Ramos (cell line): ENCODE measurements around the gene ATRX.
"Not testable (repeated sequence)": the region's sequence is repeated elsewhere in the genome, so short reads cannot be mapped to it uniquely, and the experiment has no call there.

ENCODE experiments used
- in situ Hi-C: fragments of 300-500 bp; cut with MboI; formaldehyde crosslinking; loops from one replicate; pipeline ENCODE4 v1.14.3; 2022; ENCODE audit warnings: low sequenced_read_pairs; ENCODE audit not compliant: unreplicated experiment

ATRX gene

GRCh38 chrX:77742788-77743476, 43.1 kb downstream of the ATRX start:
- in situ Hi-C loops = no loop called here

DNA sequence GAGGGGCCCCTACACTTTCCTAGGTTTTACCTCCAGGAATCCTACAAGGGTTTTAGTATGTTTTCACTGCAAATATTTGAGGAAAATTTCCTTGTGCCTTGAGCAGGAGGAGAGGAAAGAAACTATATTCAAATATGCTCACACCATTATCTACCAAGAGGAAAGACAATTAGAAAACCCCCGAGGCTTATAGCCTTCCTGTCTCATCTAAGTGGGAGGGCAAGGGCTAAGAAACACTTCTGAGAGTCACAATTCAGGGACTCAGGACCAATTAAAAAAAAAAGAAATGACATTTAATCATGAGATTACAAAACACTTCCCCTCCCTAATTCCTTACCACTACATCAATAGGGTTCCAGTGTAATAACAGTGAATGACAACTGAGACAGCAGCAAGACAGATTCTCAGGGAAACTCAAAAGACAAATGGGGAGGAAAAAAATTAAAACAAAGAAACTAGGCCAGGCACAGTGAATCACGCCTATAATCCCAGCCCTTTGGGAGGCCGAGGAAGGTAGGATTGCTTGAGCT, 45.6 kb downstream of the ATRX start:
- in situ Hi-C loops = no loop called here

GRCh38 chrX:77733342-77733741, 52.7 kb downstream of the ATRX start:
- in situ Hi-C loops = no loop called here

DNA sequence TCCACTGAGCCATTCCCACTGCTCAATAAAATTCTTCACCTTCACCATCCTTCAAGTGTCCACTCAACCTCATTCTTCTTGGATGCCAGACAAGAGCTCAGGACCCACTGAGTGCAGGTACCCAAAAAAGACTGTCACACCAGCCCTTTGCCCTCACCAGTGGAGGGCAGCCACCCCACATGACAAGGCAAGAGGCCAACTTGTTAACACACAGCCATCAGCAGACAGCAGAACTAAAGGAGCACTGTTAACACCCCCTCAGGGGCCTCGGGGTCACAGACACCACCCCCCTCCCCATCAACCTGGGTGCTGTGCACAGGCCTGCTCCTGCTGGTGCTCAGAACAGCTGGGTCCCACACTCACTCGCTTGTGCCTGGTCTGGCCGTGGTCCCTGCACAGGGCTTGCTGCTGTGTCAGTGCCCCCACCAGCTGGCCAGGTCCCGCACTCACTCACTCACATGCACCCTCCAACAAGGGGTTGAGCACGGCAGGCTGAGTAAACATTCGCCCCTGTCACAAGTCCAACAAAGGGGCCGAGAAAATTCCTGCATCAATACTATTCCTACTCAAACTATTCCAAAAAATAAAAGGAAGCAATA, 54.1 kb downstream of the ATRX start:
- in situ Hi-C loops = no loop called here

DNA sequence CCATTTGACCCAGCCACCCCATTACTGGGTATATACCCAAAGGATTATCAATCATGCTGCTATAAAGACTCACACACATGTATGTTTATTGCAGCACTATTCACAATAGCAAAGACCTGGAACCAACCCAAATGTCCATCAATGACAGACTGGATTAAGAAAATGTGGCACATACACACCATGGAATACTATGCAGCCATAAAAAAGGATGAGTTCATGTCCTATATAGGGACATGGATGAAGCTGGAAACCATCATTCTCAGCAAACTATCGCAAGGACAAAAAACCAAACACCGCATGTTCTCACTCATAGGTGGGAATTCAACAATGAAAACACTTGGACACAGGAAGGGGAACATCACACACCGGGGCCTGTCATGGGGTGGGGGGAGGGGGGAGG, 59.9 kb downstream of the ATRX start:
- in situ Hi-C loops = not testable (repeated sequence)

GRCh38 chrX:77723681-77724080, 62.3 kb downstream of the ATRX start:
- in situ Hi-C loops = no loop called here

DNA sequence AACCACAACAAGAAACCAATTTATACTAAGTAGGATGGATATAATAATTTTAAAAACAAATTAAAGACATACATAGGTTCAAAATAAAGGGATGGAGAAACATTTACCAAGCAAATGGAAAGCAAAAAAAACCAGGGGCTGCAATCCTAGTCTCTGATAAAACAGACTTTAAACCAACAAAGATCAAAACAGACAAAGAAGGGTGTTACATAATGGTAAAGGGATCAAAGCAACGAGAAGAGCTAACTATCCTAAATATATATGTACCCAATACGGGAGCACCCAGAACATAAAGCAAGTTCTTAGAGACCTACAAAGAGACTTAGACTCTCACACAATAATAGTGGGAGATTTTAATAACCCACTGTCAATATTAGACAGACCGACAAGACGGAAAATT, 66.6 kb downstream of the ATRX start:
- in situ Hi-C loops = no loop called here

DNA sequence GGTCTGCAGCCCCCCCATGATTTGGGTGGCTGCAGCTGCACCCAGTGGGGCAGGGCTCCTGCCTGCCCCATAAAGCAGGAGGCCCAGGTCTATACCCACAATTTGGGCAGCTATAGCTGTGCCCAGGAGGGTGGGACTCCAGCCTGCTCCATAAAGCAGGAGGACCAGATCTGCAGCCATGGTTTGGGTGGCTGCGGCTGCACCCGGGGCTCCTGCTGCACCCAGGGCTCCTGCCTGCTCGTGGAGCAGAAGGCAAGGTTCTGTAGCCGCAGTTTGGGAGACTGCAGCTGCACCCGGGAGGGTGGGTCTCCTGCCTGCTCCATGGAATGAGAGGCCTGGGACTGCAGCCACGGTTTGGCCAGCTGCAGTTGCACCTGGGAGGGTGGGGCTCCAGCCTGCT, 81.1 kb downstream of the ATRX start:
- in situ Hi-C loops = no loop called here

DNA sequence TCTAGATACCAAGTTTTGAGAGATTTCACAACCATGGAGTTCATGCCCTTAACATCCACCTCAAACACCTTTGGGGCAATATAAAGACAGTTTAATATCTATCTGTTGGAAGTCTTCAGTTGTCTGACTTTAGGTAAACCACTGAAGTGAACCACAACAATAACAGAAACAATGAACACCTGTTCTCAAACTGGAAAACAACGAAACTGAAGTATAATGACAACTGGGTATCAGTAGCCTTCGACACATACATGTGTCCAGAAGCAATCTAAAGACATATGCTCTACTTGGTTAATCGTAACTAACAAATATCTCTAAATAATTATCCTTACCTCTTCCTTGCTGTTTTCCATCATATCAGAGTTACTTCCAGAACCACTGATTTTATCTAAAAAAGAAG, 87.8 kb downstream of the ATRX start:
- in situ Hi-C loops = no loop called here

- in situ Hi-C loops = no loop called here
Observed at GRCh38 chrX:77694491-77694890, 91.5 kb downstream of the ATRX start.

GRCh38 chrX:77693594-77693993, 92.4 kb downstream of the ATRX start:
- in situ Hi-C loops = no loop called here

- in situ Hi-C loops = no loop called here
Observed at GRCh38 chrX:77691916-77692315, 94.1 kb downstream of the ATRX start.

DNA sequence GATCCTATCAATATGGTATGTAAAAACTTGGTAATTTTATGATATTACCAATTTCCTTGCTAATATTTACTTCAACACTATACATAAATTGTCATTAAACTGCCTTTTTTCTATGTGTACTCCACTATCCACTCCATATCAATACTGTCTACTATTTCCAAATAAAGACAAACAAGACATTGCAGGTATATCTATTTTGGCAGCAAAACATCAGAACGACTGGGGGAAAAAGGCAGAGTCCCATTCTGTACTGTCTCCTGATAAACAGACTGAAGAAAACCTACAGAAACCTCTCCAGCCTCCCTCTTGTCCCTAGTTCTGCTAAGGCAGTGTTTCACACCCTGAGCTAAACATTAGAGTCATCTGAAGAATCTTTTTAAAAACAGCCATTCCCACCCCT, 96.6 kb downstream of the ATRX start:
- in situ Hi-C loops = no loop called here

GRCh38 chrX:77685683-77686082, 100.3 kb downstream of the ATRX start:
- in situ Hi-C loops = not testable (repeated sequence)

DNA sequence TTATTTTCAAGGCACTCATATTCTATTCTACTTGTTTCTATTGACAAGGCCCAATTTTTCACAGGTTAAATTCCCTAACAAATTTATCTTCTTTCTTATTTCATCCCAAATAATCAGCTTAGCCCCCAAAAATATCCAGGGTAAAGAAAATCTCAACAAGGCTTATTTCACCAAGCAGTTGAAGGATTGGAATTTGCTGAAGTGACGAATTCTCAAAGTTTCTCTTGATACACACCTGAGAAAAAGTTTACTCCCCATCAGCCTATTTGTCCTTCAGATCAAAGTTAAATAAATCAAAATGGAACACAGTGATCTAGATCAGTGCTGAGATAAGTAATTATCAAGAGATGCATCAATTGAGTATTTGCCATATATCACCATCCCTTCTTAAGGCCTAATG, 106.9 kb downstream of the ATRX start:
- in situ Hi-C loops = no loop called here

- in situ Hi-C loops = no loop called here
Observed at GRCh38 chrX:77675986-77676385, 110.0 kb downstream of the ATRX start.

- in situ Hi-C loops = no loop called here
Observed at GRCh38 chrX:77668391-77669237, 117.4 kb downstream of the ATRX start.

DNA sequence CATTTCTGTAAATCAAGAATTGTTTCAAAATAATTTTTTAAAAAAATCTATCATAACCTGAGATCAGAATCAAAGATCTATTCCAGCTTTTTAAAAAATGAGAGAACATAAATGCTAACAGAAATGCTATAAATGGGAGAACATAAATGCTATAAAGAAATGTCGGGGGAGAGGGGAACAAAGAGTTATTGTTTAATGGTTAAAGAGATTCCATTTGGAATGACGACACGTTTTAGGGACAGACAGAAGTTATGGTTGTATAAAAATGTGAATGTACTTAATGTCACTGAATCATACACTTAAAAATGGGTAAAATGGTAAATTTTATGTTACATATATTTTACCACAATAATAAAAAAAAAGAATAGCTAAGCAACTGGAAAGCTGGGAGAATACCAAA, 127.1 kb downstream of the ATRX start:
- in situ Hi-C loops = no loop called here

DNA sequence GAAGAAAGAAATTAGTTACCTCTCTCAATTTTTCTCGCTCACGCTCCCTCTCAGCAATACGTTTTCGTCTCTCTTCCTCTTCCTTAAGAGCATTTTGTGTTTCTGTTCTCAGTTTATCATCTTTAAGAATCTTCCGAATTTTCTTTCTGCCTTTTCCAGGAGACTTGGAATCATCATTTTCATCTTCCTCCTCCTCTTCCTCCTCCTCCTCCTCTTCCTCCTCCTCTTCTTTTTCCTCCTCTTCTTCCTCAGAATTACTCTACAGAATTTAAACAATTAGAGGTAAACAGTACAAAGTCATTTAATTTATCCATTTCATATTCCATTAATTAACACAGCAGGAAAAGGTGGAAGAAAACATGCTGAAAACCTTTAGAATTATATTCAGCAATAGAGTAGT, 133.9 kb downstream of the ATRX start:
- in situ Hi-C loops = no loop called here

DNA sequence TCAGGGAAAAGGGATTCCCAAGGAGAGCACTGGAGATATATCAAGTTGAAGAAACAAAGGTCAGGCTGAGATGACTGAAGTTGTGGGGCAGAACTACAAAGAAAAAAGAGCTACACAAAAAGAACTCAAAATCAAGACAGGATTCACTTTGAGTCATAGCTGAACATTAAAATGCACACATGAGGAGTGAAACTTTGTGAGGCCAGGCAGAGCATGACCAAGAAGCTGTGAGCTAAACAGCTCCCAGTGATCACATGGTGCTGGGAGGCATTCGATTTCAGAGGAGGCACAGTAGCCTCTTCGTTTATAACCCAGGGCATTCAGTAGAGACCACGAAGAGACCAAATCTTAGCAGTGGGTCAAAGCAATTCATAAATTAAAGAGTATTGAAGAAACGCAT, 145.3 kb downstream of the ATRX start:
- in situ Hi-C loops = no loop called here

GRCh38 chrX:77639820-77640219, 146.2 kb downstream of the ATRX start:
- in situ Hi-C loops = no loop called here
